Astrocyte (in vitro differentiated cells and primary cell): ENCODE data around the gene ZNF274.

Source experiments
- CTCF ChIP-seq: IDR thresholded peaks from 2 replicates; pipeline ENCODE4 v1.5.1; 2011; ENCODE audit warnings: low read depth, mild to moderate bottlenecking, inconsistent platforms, low read length, moderate library complexity; ENCODE audit not compliant: insufficient read depth
- EZH2 ChIP-seq: IDR thresholded peaks from 2 replicates; pipeline ENCODE4 v1.6.1; 2012; ENCODE audit warnings: mild to moderate bottlenecking, low read length, inconsistent platforms; ENCODE audit not compliant: insufficient read depth

GRCh38 chr19:58150328-58150921 is 32.4 kb upstream of the ZNF274 start, which contains the start of gene ZNF329:
- TF ChIP-seq CTCF = no peak
- TF ChIP-seq EZH2 = no peak
